HG03064 (cell line): ENCODE data around the gene PPP1R1A.
A peak's percentile ranks its signal among the peaks of the same experiment; 100 is the strongest.

Experiments used
- ATAC-seq: cut with Tn5 transposase; IDR thresholded peaks from one replicate; pipeline ENCODE4 v1.9.1; 2021; ENCODE audit warnings: low read depth; ENCODE audit not compliant: unreplicated experiment

PPP1R1A gene

DNA sequence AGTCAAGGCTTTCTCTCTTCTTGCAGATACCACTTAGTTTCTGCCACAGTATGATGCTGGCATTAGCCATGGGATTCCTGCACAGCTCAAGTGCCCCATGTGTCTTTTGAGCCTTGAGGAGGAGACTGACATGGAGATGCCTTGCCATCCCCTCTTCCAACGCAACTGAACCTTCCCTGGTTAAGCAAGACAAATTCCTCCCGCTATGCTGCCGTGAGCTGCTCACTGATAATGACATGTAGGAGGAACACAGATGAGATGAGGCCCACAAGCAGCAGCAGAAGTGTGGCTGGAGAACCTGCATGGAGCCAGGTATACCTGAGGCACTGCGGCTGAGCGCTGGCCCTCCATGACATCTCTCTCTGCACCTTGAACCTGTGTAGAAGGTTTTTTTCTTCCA is 15.4 kb upstream of the PPP1R1A start:
- ATAC-seq, result no peak

DNA sequence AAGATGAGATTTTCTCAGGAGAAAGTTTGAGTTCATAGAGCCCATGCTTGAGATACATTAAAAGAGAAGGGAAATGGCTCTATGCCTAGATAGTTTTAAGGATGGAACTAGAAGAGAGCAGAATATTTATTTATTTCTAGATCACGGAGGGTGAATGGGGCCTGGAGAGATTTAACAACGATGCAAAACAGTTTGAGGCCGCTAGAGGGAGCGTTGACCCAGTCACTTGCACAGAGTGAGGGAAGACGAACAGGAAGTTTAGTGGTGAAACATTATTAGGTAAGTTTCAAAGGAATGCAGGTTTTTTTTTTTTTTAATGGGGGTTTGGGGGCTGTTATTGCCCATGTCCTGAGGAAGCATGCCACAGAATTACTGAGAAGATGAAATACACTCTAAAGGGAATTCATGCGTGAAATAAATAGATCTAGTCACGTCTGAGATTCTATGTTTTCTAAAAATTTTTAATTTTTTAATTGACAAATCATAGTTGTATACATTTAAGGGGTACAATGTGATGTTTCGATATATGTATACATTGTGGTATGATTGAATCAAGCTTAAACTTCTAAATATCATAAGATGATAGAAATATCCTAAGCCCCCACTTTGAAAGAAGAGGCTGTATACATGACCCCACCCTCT is 14.8 kb upstream of the PPP1R1A start:
- no peak for ATAC-seq

DNA sequence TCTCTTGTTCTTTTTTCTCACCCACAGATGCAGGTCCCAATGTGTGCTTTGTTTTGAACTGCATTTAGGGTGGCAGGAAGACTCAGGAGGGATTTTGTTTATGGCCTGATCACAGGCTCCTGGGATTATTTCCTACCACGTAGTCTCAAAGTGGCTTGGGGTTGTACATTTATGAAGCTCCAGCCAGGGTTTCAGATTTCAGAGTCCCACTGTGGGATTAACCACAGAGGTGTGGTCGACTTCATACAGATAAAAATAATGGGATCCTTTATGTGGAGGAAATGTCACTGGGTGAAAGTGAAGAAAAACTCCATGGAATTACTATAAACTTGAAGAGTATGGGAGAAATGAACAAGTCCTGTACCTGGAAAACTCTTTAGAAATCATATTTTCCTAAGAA is 14.2 kb upstream of the PPP1R1A start:
- no peak for ATAC-seq

DNA sequence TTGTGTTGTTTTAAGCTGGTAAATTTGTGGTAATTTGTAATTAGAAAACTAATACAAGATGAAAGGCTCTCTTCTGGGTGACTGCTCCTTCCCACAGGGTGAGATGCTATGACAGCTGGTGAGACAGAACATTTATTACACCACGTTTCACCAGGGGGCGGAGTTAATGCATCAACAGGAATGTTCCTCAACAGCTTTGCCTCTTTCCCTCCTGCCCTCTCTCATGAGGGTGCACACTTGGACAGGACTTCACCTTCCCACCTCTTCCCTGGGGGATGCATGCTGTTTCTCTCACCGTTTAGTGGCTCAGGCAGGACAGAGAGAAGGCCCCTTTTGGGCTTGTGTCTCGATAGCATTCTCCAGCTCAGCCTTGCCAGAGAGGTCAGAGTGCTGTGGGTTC is 13.4 kb upstream of the PPP1R1A start:
- ATAC-seq, result no peak

DNA sequence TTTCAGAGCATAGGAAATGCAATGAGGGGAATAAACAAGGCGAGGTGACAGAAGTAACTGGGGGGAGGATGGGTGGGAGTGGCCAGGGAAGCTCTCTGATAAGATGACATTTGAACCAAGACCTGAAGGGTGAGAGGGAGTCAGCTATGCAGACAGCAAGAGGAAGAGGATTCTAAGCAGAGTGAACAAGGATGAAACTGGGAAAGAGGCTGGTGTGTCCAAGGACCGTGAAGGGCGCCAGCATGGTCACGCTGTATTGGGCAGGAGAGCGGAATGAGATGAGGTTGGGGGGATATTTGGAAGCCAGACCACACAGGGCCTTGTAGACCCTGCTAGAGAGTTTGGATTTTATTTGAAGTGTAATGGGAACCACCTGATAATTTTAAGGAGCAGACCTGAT is 10.5 kb upstream of the PPP1R1A start:
- ATAC-seq, result no peak

DNA sequence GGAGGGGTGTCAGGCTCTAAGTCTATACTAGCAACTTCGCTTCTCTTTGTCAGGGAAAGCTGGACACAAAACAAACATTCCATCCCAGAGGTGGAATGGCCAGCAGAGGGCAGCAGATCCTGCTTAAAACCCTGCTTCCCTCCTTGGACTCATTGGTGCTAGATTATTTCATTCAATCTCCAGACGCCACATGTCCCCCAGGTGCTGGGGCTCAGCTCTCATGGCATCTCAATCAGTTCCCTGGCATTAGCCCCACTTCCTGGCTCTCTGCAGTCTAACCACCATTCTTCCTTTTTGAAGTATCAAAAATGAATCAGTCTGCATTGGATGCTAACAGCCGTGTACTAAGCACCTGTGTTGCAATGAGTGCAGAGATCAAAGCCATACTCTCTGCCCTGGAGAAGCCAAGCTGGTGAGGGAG is 8.1 kb upstream of the PPP1R1A start:
- ATAC-seq, result no peak

DNA sequence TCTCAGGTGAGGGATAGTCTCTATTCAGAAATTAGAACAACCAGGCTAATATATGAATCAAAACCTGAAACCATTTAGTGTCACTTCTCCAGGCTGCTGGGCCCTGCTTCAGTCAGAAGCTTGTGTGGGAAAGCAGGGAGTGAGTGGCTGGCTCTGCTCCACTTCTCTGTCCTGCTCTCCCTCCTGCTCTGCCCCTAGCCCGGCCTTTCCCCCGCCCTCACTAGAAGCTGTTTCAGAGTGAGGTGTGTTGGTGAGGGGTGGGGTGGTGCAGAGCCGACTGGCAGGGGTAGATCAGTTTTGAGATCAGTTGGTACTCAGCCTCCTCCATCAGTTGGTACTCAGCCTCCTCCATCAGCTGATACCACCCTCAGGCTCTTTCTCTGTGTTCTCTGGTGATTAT is 7.0 kb upstream of the PPP1R1A start:
- no peak for ATAC-seq

DNA sequence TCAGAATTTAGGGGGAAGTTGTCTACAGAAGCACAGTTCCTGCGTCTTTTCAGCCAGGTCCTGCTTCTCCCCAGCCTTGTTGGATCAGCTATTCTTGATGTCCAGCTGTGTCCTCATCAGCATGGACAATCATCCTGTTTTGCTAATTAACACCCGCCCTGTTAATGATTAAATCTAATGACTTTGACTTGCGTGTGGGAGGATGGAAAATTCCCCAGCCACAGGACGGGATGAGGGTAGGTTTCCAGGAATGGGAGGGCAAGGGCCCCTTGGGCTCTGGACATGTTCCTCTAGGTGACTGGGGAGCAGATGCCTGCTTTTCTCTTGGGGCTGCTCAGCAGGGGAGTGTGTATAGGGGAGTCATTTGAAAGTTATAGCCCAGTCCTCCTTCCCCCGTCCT is 5.3 kb upstream of the PPP1R1A start:
- no peak for ATAC-seq

DNA sequence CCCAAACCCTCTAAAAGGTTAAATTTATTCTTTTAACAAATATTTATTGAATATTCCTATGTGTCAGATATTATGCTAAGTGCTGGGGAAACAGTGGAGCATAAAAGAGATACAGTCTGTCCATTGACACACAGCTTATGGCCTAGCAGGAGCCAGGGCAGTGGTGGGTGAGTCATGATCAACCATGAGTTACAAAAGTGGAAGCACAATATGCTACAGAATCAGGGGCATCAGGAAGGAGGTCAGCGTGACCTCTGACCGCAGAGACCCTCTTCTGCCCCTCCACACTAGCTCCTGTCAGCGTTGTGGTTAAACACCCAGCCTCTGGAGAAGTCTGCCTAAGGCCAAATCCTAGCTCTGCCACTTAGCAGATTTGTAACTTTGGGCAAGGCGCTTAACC is 4.7 kb upstream of the PPP1R1A start:
- no peak for ATAC-seq

DNA sequence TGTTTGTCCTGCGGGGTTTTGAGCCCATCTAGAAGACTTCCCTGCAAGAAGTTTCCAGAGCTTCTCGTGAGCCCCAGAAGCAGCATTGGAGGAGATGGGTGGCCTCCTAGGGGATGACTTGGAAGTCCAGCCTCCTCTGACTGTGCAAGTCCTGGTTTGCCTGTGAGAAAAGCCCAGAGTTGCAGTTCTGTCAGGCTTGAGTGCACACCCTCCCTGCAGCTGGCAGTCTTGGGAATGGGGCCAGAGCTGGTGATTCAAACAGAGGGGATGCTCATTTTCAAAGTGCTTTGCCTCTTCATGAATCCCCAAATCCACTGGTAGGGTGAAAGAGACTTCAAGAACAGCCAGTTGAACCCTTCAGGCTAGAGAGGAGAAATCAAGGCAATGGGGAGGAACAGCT is 3.9 kb upstream of the PPP1R1A start:
- no peak for ATAC-seq

DNA sequence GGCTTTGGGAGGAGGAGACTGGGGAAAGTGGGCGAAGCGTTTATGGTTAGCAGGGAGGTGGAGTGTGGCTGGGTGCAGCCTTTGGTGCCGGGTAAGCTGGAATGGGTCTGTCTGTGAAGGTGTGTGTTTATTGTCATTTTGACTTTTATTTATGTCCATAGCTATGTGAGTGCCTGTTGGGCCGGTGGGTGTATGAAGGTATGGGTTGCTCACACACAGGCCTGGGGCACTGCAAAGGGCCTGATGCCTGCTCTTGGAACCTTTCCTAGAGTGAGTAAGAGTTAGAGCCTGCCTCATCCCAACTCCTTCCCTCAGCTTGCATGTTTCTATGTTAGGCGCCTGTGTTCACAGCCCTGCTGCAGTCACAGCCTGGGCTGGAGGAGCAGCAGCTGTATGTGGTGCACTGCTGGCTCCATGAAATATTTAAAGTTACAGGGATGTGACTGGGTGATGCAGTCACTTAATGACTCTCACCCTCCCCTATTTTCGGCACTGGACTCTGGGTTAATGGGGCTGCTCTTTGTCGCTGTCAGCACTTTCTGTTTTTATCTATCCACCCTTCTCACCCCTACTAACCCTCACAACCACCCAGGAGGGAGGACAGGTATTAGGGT is 2.6 kb upstream of the PPP1R1A start:
- no peak for ATAC-seq

DNA sequence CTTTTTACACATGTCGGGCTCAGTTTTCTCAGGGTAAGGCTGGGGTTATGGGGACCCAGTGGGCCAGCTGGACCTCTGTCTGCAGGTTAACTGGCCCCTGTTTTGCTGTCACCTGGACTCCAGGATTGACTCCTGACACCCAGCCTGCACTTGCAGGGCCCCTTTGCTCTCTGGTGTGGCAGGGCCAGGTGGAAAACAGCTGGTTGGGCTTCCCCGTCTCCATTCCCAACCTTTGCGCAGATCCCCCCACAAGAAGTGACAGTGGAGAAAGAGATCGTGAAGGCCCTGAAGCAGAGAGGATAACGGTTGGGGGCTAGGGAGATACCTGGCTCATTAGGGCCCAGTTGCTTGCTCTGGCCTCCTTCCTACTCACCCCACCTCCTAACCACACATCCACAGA is 1.5 kb upstream of the PPP1R1A start:
- no peak for ATAC-seq

DNA sequence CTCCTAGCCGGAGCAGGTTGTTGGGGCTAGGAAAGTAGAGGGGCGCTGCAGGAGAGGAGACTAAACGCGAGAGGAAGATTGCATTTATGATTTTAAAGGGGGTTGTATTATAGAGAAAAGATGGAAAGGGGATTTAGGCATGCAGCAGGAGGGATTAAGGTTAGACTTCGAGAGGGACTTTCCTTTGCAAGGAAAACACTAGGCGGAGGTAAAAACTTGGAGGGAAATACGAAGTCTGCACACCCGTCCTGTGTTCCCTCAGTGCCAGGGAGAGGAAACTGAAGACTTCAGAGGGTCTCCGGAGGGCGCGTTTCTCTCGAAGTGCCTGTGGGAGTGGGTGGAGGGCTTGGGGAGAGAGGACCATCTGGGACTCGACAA is 420 bp upstream of the PPP1R1A start:
- no peak for ATAC-seq

DNA sequence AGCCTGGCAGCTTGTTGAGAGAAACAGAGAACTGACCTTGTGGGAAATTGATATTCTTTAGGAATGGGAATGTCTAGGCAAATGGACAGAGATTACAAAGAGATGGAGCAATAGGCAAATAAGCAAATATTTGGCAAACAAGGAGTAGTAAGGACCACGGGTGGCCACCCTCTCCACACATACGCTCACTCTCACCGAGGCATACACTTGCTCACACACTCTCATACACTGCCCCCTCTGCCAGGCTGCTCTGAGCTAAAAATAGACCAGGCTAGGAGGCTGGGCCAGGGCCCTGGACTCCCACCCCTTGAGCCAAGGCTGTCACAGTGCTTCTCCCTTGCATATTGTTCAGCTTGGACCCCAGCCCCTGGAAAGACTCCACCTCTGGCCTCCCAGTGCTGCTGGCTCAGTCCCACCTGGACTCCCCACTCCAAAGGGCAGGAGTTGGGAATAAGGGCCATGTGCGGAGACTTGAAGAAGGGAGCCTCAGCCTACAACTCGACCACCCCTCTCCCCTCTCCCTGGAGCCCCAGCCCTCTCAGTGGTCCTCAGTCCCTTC is 1.1 kb downstream of the PPP1R1A start:
- no peak for ATAC-seq

DNA sequence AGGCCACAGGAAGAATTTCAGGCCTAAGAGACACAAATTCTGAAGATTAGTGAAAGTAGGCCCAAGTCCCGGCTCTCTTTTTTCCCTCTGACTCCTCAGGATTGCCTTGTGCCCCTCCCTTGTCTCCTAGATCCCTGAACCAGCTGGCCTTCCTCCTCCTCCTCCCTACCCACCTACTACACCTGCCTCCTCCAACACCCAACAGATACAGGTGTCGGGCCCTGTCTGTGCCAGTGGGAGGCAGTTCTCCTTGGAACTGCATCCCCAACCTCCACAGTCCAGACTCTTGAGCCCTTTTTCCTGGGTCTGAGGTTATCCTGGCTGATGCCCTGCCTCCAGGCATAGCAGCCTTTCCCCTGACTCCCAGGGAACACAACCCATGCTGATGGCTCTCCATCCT is 1.8 kb downstream of the PPP1R1A start:
- no peak for ATAC-seq

DNA sequence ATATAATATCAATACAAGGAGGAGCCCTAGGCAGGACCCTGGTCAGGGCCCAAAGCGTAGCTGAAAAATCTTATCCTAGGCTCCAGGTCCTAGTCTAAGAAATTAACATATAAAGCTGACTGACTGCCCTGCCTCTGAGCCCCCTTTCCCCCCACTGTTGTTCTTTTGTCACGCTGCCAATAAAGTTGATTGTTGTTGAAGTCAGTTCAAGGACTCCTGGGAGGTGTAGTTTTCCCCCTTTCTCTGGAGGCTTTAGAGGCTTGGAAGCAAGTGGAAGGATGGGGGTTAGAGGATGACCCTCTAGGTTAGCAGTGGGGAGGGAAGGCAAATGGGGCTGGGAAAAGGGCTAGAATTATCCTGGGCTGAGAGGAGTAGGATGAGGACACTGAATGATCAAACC is 3.2 kb downstream of the PPP1R1A start:
- ATAC-seq, result no peak

DNA sequence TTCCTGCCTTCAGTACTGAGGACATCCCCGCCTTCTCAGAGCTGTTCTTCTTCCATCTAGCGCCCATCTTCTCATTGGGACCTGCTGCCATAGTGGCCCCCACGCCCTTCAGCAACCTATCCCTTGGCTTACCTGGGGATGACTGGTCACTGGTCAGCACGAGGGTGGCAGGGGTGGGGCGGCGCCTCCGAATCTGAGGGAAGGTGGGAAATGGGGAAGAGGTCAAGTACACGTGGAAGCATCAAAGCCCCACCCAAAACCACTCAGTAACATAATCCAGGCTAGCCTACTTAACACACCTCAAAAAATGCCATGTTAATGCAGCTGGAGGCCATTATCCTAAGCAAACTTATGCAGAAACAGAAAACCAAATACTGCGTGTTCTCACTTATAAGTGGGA is 4.3 kb downstream of the PPP1R1A start:
- ATAC-seq, result no peak

DNA sequence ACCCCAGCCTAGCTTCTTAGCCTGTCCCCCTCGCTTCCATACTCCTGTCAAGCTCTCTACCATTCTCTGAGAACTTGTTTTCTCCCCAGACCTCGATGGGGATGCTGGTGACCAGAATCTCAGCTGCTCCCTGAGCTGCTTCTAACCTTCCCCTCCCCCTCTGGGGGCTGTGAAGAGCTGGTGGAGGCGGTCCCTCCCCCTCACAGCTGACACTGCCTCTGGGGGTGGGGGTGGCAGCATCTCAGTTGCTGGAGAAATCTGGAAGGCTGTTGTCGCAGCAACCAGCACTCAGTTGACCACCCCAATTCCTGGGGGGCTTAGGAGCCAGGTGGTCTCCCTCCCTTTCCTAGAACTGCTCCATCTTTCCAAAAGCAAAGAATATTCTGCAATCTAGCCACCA is 4.7 kb downstream of the PPP1R1A start:
- no peak for ATAC-seq

DNA sequence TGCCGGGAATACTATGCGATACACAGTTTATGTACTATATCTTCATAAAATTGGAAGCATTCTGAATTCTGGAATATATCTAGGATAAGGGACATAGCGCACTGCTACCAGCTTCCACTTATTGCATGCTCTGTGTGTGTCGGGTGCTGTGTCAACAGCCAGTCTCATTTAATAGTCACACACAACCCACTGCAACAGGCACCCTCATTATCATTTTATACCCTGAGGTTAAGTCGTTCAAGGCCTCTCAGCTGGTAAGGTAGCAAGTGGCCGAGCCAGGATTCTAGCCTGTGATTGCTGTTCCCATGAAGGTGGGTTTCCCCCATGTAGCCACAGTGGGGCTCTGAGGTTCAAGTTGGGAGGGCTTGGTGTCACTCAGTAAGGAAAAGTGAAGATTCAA is 7.0 kb downstream of the PPP1R1A start:
- ATAC-seq, result no peak

DNA sequence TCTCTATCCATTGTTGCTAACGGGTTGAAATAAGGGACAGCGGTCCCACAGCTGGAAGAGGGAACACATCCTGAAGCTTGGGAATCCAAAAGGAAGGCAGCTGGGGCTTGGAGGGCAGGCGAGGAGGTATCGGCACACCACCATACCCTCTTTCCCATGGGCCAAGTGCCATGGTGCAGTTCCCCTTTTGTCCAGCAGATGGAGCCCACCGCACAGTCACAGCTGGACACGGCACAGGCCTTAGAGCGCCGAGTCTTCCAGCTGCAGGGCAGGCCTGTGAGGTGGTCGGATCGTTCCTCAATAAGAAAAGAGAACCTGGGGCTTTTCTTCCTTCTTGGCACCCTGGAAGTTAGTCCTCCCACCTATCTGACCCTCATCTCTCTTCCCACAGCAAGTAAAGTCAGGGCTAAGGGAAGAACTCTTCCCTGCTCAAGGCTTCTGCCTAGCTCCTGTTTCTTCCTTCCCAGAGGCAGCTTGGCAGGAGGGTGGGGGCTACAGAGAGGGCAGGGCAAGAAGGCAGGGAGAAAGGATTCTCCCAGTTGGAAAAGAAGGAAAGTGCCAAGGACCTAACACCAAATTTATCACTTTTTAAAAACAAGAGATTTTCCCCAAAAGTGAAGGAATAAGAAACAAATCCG is 8.6 kb downstream of the PPP1R1A start:
- ATAC-seq, result peak; percentile 97

DNA sequence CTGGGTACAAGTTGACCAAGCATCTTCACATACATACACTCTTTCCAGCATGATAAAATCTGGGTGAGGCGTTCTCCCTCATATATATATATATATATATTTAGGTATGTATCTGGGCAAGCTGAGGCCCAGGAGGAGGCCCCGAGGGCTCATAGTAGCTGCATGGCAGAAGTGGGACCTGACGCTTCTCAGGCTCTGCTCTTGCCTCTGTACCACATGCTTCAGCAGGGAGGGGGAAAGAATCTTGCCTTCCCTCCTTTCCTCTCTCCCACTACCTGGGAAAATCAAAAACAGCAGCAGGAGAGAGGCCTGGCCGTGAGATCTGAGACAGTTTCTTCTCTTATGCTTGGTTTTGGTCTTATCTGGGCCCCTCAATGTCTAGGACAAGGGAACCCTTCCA is 9.2 kb downstream of the PPP1R1A start:
- peak; percentile 15 for ATAC-seq

DNA sequence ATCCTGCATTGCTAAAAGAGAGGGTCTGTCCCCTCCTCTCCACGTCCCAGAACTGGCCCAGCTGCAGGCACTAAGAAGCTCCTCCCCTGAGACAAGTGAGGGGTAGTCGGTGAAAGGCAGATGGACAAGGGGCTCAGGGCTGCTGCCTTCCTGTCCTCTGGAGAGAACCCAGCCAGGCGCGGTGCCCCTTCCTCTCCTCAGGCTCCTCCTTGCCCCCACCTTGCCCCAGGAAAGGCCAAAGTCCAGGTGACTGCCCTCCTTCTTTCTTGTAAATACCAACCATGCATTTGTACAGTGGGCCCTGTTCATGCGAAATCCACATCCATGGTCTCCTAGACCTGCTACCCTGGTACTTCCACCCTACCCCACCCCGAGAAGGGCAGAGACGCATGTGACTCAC is 9.7 kb downstream of the PPP1R1A start:
- ATAC-seq, result no peak
